DMS153 treated with DMSO at 0.1 percent for 48 hours (cell line): ENCODE measurements around the gene SPATA16.
"Not testable (repeated sequence)": the region's sequence is repeated elsewhere in the genome, so short reads cannot be mapped to it uniquely, and the experiment has no call there.

Experiments used
- DNase-seq: peaks from one replicate; lab custom pipeline; 2025; ENCODE audit not compliant: unreplicated experiment; lab: John Stamatoyannopoulos, UW

The SPATA16 gene

GRCh38 chr3:172960626-172961182 lies 180.3 kb downstream of the SPATA16 start:
- DNase-seq = not testable (repeated sequence)

GRCh38 chr3:172958565-172958964 lies 182.5 kb downstream of the SPATA16 start:
- no peak for DNase-seq

- DNase-seq = no peak
Measured at GRCh38 chr3:172953571-172953970, 187.5 kb downstream of the SPATA16 start.

- no peak for DNase-seq
Measured at GRCh38 chr3:172951511-172951910, 189.5 kb downstream of the SPATA16 start.

- no peak for DNase-seq
Measured at GRCh38 chr3:172946061-172946460, 195.0 kb downstream of the SPATA16 start.

- DNase-seq = no peak
Measured at GRCh38 chr3:172939651-172940293, 201.3 kb downstream of the SPATA16 start.

GRCh38 chr3:172938788-172939187 lies 202.2 kb downstream of the SPATA16 start:
- DNase-seq = no peak

GRCh38 chr3:172931746-172932285 lies 209.2 kb downstream of the SPATA16 start:
- no peak for DNase-seq

- DNase-seq = no peak
Measured at GRCh38 chr3:172929451-172929850, 211.6 kb downstream of the SPATA16 start.

GRCh38 chr3:172924546-172924945 lies 216.5 kb downstream of the SPATA16 start:
- no peak for DNase-seq

GRCh38 chr3:172919297-172919683 lies 221.7 kb downstream of the SPATA16 start:
- no peak for DNase-seq

GRCh38 chr3:172918568-172919296 lies 222.3 kb downstream of the SPATA16 start:
- no peak for DNase-seq

GRCh38 chr3:172918165-172918564 lies 222.9 kb downstream of the SPATA16 start:
- DNase-seq = peak; percentile 79

GRCh38 chr3:172915911-172916514 lies 225.0 kb downstream of the SPATA16 start:
- DNase-seq = peak; percentile 55

- no peak for DNase-seq
Measured at GRCh38 chr3:172914854-172915253, 226.2 kb downstream of the SPATA16 start.

GRCh38 chr3:172913911-172914655 lies 227.0 kb downstream of the SPATA16 start:
- no peak for DNase-seq

GRCh38 chr3:172911142-172911541 lies 229.9 kb downstream of the SPATA16 start:
- no peak for DNase-seq

- no peak for DNase-seq
Measured at GRCh38 chr3:172908771-172909270, 232.2 kb downstream of the SPATA16 start.

- no peak for DNase-seq
Measured at GRCh38 chr3:172905451-172905850, 235.6 kb downstream of the SPATA16 start.

- DNase-seq = no peak
Measured at GRCh38 chr3:172904711-172905373, 236.2 kb downstream of the SPATA16 start.
